HUES64 (cell line): Measurements from ENCODE around the gene NOXO1.

Experiments
- H3K27ac ChIP-seq: 2 replicates; pipeline ENCODE4 v1.7.0; 2013; ENCODE audit warnings: low read depth, low read length, inconsistent platforms
- H3K27me3 ChIP-seq: 2 replicates; pipeline ENCODE4 v1.6.1; 2013; ENCODE audit warnings: mild to moderate bottlenecking, low read length; ENCODE audit not compliant: insufficient read depth
- H3K36me3 ChIP-seq: 2 replicates; pipeline ENCODE4 v1.6.1; 2013; ENCODE audit warnings: mild to moderate bottlenecking, low read length; ENCODE audit not compliant: insufficient read depth
- H3K4me1 ChIP-seq: 2 replicates; pipeline ENCODE4 v1.6.1; 2013; ENCODE audit warnings: mild to moderate bottlenecking, low read length, moderate library complexity; ENCODE audit not compliant: insufficient read depth
- H3K4me3 ChIP-seq: 2 replicates; pipeline ENCODE4 v1.5.1; 2013; ENCODE audit warnings: mild to moderate bottlenecking, low read length, moderate library complexity
- H3K9ac ChIP-seq: 2 replicates; pipeline ENCODE4 v1.6.1; 2013; ENCODE audit warnings: mild to moderate bottlenecking, low read depth, low read length
- H3K9me3 ChIP-seq: 2 replicates; pipeline ENCODE4 v1.6.1; 2013; ENCODE audit warnings: low read depth, low read length; ENCODE audit not compliant: insufficient read depth
- WGBS: fragments of 150-250, 120-280 bp; methylation state at CpG from one replicate; pipeline ENCODE4 v1.1.7; 2013; ENCODE audit warnings: missing lambda C conversion rate; 5-methylcytosine and 5-hydroxymethylcytosine counted together

Gene NOXO1

DNA sequence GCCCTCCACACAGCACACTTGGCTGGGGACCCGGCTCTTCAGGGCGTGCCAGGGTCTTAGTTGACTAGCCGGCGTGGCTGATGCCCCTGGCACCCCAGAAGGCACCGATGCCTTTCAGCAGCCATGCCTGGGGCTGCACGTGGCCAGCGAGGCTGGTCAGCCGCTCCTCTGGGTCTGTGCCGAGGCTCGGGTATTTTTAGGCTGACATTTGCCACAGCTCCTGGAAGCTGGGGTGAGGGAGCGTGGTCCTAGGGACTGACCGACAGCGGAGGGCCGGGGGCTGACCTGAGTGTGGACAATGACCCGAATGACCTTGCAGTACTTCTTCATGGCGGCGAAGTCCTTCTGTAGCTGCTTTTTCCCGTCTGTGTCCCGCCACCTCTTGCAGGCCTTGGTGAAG is 30.7 kb downstream of the NOXO1 start:
- Histone ChIP-seq H3K36me3 (no peaks in the 10 kb centered on the region), H3K4me3 (no peak overlapping the region)

DNA sequence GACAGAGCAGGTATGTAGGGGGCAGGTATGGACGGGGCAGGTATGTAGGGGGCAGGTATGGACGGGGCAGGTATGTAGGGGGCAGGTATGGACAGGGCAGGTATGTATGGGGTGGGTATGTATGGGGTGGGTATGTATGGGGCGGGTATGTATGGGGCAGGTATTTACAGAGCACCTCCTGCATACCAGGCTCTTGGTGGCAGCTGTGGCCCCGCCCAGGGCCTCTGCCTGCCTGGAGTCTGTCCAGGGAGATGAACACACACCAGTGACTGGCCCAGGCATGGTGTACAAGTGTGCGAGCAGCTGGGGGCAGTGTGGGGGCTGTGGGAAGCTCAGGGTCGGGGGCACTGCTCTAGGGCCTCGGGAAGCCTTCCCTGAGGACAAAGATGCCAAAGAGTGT is 31.2 kb downstream of the NOXO1 start:
- H3K9me3 ChIP-seq = no peaks in the 10 kb centered on the region
- no peaks in the 10 kb centered on the region for H3K27me3 ChIP-seq
- 84% methylated on average over 7 of the region's 7 CpGs for WGBS
- H3K9ac ChIP-seq = no peak overlapping the region
- H3K36me3 ChIP-seq = no peaks in the 10 kb centered on the region
- H3K27ac ChIP-seq = no peak overlapping the region
- H3K4me1 ChIP-seq = no peaks in the 10 kb centered on the region
- H3K4me3 ChIP-seq = no peak overlapping the region

More for the DNA sequence above, 30.7 kb downstream of the NOXO1 start:
- no peak overlapping the region for H3K9ac ChIP-seq
- H3K9me3 ChIP-seq = no peaks in the 10 kb centered on the region
- 93% methylated on average over 19 of the region's 19 CpGs for WGBS
- H3K27me3 ChIP-seq = no peaks in the 10 kb centered on the region
- H3K27ac ChIP-seq = no peak overlapping the region
- H3K4me1 ChIP-seq = no peaks in the 10 kb centered on the region

DNA sequence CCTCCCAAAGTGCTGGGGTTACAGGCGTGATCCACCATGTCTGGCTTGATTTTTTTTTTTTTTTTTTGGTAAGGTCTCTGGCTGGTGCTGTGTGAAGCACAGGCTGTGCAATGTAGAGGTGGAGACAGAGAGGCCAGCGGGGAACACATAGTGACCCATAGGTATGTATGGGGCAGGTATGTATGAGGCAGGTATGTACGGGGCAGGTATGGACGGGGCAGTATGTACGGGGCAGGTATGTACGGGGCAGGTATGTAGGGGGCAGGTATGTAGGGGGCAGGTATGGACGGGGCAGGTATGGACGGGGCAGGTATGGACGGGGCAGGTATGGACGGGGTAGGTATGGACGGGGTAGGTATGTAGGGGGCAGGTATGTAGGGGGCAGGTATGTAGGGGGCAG is 31.8 kb downstream of the NOXO1 start:
- Histone ChIP-seq H3K9me3 (no peaks in the 10 kb centered on the region), H3K27ac (no peak overlapping the region), H3K4me1 (no peaks in the 10 kb centered on the region), H3K27me3 (no peaks in the 10 kb centered on the region), H3K36me3 (no peaks in the 10 kb centered on the region), H3K4me3 (no peak overlapping the region), H3K9ac (no peak overlapping the region)
- WGBS = 94% methylated on average over 10 of the region's 11 CpGs

DNA sequence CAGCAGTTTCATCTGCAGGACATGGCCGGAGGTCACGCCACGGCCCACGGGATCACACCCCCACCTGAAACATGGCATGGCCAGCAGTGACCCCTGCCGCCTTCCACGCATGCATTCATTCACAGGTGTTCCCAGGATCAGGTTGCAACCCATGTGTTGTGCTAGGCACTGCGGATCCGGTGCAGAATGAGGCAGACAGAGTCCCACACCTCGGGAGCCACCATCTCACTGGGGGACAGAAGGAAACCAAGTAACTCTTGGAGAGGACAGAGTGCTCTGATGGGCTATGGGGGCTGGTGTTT is 33.9 kb downstream of the NOXO1 start:
- Histone ChIP-seq H3K9ac (no peak overlapping the region), H3K36me3 (no peaks in the 10 kb centered on the region), H3K27ac (no peak overlapping the region), H3K9me3 (no peaks in the 10 kb centered on the region), H3K27me3 (peaks cover 2% of the 10 kb centered on the region; the same call in 1 of the 2 replicates), H3K4me1 (no peaks in the 10 kb centered on the region), H3K4me3 (no peak overlapping the region)
- 95% methylated on average over 9 of the region's 9 CpGs for WGBS

DNA sequence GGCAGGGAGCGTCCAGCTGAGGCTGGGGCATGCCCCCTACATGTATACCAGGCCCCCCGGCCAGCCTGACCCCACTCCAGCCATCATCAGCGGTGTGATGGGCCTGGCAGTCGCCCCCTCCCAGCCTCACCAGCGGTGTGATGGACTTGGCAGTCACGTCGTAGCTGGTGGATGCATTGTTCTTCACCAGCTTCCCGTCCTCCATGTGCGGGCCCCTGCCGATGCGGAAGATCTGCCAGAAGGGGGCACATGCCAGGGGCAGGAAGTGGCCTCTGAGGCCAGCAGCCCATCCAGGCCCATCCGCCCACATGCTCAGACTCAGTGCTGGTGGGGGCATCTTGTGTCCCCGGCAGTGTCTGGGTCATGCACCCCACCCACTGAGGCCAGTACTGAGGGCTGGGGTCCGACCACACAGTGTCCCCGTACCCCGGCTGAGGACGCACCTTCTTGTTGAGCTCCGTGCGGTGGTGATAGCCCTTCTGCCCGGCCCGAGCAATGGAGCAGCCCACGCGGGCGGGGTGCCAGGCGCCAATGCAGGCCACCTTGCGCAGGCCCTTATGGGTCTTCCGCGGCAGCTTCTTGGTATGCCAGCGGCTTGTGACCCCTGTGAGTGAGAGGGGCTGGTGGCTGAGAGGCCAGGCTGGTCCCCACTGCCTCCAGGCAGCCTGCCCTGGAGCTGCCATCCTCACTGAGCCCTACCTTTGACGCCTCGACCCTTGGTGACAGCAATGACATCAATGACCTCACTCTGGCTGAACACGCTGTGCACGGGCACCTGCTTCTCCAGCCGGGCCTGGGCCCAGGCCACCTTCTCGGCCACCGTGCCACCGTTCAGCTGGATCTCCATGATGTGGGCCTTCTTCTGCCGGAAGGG is 34.5 kb downstream of the NOXO1 start:
- Histone ChIP-seq H3K27me3 (peaks cover 5% of the 10 kb centered on the region; the same call in 1 of the 2 replicates), H3K9me3 (no peaks in the 10 kb centered on the region), H3K27ac (no peak overlapping the region), H3K4me1 (0 out of 2 replicates have a peak, but pooled peaks cover 5% of the 10 kb centered on the region), H3K9ac (no peak overlapping the region), H3K36me3 (no peaks in the 10 kb centered on the region), H3K4me3 (no peak overlapping the region)
- WGBS = 92% methylated on average over 38 of the region's 38 CpGs

DNA sequence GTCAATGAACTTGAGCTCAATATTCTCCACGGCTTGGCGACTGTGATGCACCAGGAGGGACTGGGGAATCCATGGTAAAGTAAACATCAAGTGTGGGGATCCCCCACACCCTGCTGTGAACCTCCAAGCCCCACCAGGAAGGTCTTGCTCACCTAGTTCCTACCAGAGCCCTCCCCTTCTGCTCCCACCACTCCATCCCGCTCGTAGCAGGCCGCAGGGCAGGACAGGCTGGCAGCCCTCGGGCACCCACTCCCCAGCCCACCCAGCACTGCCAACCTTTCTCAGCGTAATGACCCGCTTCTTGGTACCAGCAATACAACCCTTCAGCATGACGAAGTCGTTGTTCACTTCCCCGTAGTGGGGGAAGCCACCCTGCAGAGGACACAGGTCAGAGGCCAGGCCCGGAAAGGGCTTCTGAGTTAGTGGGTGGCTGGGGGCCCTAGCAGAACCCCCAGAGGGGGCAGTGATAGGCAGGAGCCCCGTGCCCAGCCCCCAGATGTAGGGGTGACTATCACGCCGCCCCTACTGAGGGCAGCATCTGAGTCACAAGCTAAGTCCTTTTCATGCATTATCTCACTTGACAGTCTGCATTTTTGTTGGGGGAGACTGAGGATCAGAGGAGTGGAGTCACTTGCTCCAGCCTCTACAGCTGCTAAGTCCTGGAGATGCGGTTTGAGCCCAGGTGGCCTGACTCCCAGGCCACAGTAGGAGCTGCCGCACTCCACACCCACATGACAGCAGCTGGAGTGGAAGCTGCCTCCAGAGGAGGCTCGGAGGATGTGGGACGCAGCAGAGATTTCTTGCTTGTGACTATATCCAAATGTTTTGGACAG is 35.5 kb downstream of the NOXO1 start:
- 91% methylated on average over 19 of the region's 19 CpGs for WGBS
- Histone ChIP-seq H3K27me3 (peaks cover 5% of the 10 kb centered on the region; the same call in 1 of the 2 replicates), H3K9me3 (no peaks in the 10 kb centered on the region), H3K9ac (no peak overlapping the region), H3K4me3 (no peak overlapping the region), H3K4me1 (0 out of 2 replicates have a peak, but pooled peaks cover 5% of the 10 kb centered on the region), H3K27ac (no peak overlapping the region), H3K36me3 (peaks cover 2% of the 10 kb centered on the region)

DNA sequence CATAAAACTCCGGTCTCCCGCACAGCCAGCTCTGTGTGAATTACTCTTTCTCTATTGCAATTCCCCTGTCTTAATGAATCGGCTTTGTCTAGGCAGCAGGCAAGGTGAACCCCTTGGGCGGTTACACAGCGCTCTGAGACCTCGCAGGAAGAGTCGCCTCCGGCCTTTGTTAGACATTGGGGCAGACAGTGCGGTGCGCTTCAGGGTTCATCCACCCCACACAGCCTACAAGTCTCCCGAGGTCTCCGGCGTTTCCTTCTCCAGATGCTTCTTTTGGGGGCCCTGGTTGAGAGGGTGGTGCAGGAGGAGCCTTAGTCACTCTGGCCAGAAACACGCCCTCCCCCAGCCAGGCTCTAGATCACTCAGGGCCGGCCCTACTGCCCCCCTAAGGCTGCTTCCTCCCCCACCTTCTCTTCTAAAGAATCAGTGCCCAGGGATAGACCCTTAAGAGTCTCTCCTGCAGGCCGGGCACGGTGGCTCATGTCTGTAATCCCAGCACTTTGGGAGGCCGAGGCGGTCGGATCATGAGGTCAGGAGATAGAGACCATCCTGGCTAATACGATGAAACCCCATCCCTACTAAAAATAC is 36.6 kb downstream of the NOXO1 start:
- 87% methylated on average over 20 of the region's 21 CpGs for WGBS
- H3K27ac ChIP-seq = no peak overlapping the region
- H3K4me3 ChIP-seq = no peak overlapping the region

DNA sequence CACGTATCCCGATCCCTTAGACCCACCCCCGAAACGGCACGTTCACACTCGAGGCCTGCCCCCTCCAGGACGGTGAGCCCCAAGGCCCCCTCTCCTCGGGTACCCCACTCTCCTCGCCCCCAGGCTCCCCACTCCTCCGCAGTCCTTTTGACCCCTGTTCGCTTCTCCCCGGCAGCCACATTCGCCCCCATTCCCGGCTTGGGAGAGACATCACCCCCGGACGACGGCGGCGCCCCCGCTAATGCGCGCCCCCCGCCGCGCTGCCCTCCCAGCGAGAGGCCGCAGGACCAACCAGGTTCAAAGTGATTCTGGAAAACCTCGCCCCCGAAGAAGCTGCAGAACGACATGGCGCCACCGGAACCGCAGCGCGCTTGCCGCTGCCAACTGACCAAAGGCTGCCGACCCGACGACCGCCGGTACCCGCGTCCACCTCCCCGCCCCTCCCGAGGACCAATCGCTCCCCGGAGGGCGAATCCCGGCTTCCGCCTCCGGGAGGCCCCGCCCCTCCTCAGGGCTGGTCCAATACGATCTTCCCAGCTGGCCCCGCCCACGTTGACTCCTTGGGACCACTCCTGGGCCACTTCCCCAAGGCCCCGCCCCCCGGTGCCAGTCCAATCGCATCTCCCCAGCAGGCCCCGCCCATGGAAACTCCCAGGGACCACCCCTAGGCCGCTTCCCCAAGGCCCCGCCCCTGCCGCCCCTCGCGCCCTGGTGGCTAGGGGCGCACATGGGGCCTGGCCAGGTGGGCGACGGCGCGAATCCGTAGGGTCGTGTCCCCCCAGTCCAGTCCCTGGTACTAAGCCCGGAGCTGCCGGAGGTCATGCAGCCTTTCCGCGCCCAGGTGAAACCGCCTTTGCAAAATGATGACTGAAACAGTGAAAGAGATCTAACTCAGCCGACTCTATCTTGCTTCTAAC is 38.2 kb downstream of the NOXO1 start, which contains the start of gene MSRB1:
MSRB1 (minus strand) TSS at position 390 of the 917 bp plus-strand sequence; CDS start at position 347, 43 bp downstream.
- peaks cover 5% of the 10 kb centered on the region; the same call in 1 of the 2 replicates for H3K27me3 ChIP-seq
- WGBS = 5% methylated on average over 77 of the region's 77 CpGs

More for the DNA sequence above, 36.6 kb downstream of the NOXO1 start:
- 0 out of 2 replicates have a peak, but pooled peaks cover 5% of the 10 kb centered on the region for H3K4me1 ChIP-seq
- H3K9me3 ChIP-seq = no peaks in the 10 kb centered on the region
- H3K27me3 ChIP-seq = peaks cover 5% of the 10 kb centered on the region; the same call in 1 of the 2 replicates
- H3K36me3 ChIP-seq = peaks cover 8% of the 10 kb centered on the region
- no peak overlapping the region for H3K9ac ChIP-seq

DNA sequence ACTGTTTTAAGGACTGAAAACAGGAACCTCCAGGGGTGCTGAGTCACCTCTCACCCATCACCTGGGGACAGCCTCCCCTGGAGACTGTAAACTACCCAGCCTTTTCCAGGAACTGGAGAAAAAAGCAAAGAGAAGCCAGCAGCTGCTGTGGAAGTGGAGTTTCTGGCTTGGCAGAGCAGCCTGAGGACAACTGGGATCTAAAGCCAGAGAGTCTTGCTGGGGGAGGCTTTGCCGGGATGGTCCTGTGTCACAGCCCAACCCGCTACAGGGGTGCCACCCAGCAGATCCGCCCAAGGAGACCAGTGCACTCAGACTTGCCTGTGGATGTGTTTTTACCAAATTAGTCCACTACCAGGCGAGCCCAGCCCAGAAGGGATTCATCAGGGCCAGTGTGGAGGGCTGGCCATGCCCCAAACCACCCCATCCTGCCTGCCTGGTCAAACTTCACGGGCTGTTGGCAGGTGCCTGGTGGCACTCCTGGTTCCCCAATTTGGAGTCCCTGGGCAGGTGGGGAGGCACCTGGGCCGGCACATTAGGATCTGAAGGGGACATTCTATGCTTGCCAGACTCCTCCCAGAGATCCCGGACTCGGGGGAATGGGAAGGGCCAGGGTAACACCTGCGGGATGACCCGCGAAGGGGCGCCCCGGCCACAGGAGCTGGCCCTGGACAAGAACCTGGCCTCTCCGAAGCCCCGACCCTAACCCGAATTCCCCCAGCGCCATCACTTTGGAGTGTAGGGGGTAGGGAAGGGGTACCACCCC is 39.0 kb downstream of the NOXO1 start:
- peak overlapping the region; percentile 37 for H3K9ac ChIP-seq
- 34% methylated on average over 14 of the region's 17 CpGs for WGBS
- no peak overlapping the region for H3K27ac ChIP-seq
- H3K4me1 ChIP-seq = 0 out of 2 replicates have a peak, but pooled peaks cover 5% of the 10 kb centered on the region
- H3K4me3 ChIP-seq = peak overlapping the region; percentile 71
- peaks cover 21% of the 10 kb centered on the region for H3K36me3 ChIP-seq
- H3K27me3 ChIP-seq = peaks cover 5% of the 10 kb centered on the region; the same call in 1 of the 2 replicates
- H3K9me3 ChIP-seq = no peaks in the 10 kb centered on the region

More for the DNA sequence above, 38.2 kb downstream of the NOXO1 start, which contains the start of gene MSRB1:
- Histone ChIP-seq H3K36me3 (peaks cover 20% of the 10 kb centered on the region), H3K4me3 (peak within 1 kb of the TSS; percentile 71), H3K4me1 (0 out of 2 replicates have a peak, but pooled peaks cover 5% of the 10 kb centered on the region), H3K27ac (no peak within 1 kb of the TSS), H3K9me3 (no peaks in the 10 kb centered on the region), H3K9ac (peak within 1 kb of the TSS; percentile 37)
